Transverse colon (tissue), 4 donors: ENCODE data around the gene CCM2. TPM values are rescaled to one million over a fixed set of nuclear protein-coding genes. Genes with fewer than 3 reads are reported as not detected.

ENCODE experiments used
- DNase-seq: peaks from one replicate; pipeline ENCODE4 v3.0.0-alpha.2; 2019
- H3K27ac ChIP-seq, 4 donors: fragments of 200-600 bp; sonication (generic); 2 replicates each; pipeline ENCODE4 v1.5.1; 2016 to 2018; ENCODE audit warnings: inconsistent platforms in 4 of 4
- H3K27me3 ChIP-seq: fragments of 200-600 bp; sonication (generic); 2 replicates; pipeline ENCODE4 v1.5.1; 2017; ENCODE audit warnings: inconsistent platforms
- H3K36me3 ChIP-seq, 4 donors: fragments of 200-600 bp; sonication (generic); 2 replicates each; pipeline ENCODE4 v1.5.1; 2017 to 2019; ENCODE audit warnings: inconsistent platforms in 4 of 4
- H3K4me1 ChIP-seq, 4 donors: fragments of 200-600 bp; sonication (generic); 2 replicates each; pipeline ENCODE4 v1.5.1; 2017 to 2020; ENCODE audit warnings: inconsistent platforms in 4 of 4
- H3K4me3 ChIP-seq, 4 donors: fragments of 200-600 bp; sonication (generic); 1 replicate in 1 of 4; 2 replicates in 3 of 4; pipeline versions ENCODE4 v1.5.1 to v1.6.1; 2017 to 2019; ENCODE audit warnings: inconsistent platforms in 4 of 4
- H3K9me3 ChIP-seq, 2 donors: fragments of 200-600 bp; sonication (generic); 2 replicates each; pipeline ENCODE4 v1.5.1; 2017 to 2019; ENCODE audit warnings: inconsistent platforms in 2 of 2
- CTCF ChIP-seq, 5 experiments: fragments of 200-600 bp in 3 of 5; fragments of 450-650 bp in 2 of 5; sonication (generic) in 3 of 5; IDR thresholded peaks; 1 replicate in 2 of 5; 2 replicates in 3 of 5; pipeline ENCODE4 v1.5.1; 2016 to 2017; ENCODE audit warnings: antibody characterized with exemption in 5 of 5, inconsistent platforms in 3 of 5, mild to moderate bottlenecking in 2 of 5, moderate library complexity in 1 of 5
- EP300 ChIP-seq: sonication (generic); formaldehyde crosslinking; IDR thresholded peaks from one replicate; pipeline ENCODE4 v1.6.1; 2017; ENCODE audit warnings: antibody characterized with exemption, low read depth
- POLR2A ChIP-seq: fragments of 450-650 bp; IDR thresholded peaks from one replicate; pipeline ENCODE4 v1.6.1; 2016; ENCODE audit warnings: antibody characterized with exemption, mild to moderate bottlenecking, moderate library complexity
- POLR2AphosphoS5 ChIP-seq, 3 donors: sonication (generic); formaldehyde crosslinking; IDR thresholded peaks; one replicate each; pipeline ENCODE4 v1.6.1; 2016; ENCODE audit warnings: antibody characterized with exemption in 3 of 3
- WGBS, 2 donors: methylation state at CpG; one replicate each; pipeline ENCODE4 v1.1.5; 2018; ENCODE audit warnings: low coverage in 1 of 2; 5-methylcytosine and 5-hydroxymethylcytosine counted together
- in situ Hi-C, 4 donors: fragments of 200-750 bp; cut with MboI; loops; one replicate each; pipeline versions ENCODE4 v1.15.0 to v1.15.1; 2017; ENCODE audit warnings: low sequenced_read_pairs in 3 of 4, low pct_ligation_motif_present in 1 of 4, low pct_unique_long_range_greater_than_20kb in 1 of 4
- intact Hi-C: fragments of 100-400 bp; cut with DNase I; formaldehyde crosslinking; loops from one replicate; pipeline ENCODE4 v1.15.1; 2023; ENCODE audit warnings: low total_unique reads
- total RNA-seq, 4 donors: library from RNA; depleted of rRNA; stranded (reverse); fragments of >200 nt; gene quantifications; one replicate each; pipeline ENCODE4 v1.1.0, GENCODE V29; 2016

Gene CCM2
- total RNA-seq, 4 donors from 2014 or later, result 40.4 to 76.4 (median 47.8) TPM

- no peak for DNase-seq
- H3K27ac ChIP-seq, result peak overlapping the region in 3 of 4 donors; percentile 94 to 96 (median 96)
Measured at GRCh38 chr7:45001826-45002225, 1.8 kb downstream of the CCM2 start.

GRCh38 chr7:45003789-45004188, 3.8 kb downstream of the CCM2 start:
- WGBS, 2 donors, result 93 to 95% methylated on average over 4 of the region's 4 CpGs
- Histone ChIP-seq H3K27ac (no peak overlapping the region), H3K4me3 (no peak overlapping the region), H3K9me3 (no peaks in the 10 kb centered on the region), H3K27me3 (no peaks in the 10 kb centered on the region), H3K4me1 (peaks cover 6 to 21% (median 14%) of the 10 kb centered on the region in 4 donors), H3K36me3 (no peaks in the 10 kb centered on the region)
- no peak for DNase-seq
- in situ Hi-C loops, result no loop called here
- no peak for TF ChIP-seq EP300
- no peak for TF ChIP-seq CTCF (IDR thresholded peaks at IDR 0.05)
- no peak for TF ChIP-seq POLR2A
- no peak for TF ChIP-seq POLR2AphosphoS5 (IDR thresholded peaks at IDR 0.05)
- intact Hi-C loops, result no loop called here

More at GRCh38 chr7:45001826-45002225, 1.8 kb downstream of the CCM2 start:
- Histone ChIP-seq H3K36me3 (no peaks in the 10 kb centered on the region), H3K27me3 (no peaks in the 10 kb centered on the region), H3K9me3 (no peaks in the 10 kb centered on the region), H3K4me3 (no peak overlapping the region), H3K4me1 (peaks cover 6 to 27% (median 17%) of the 10 kb centered on the region in 4 donors)
- WGBS, 2 donors, result 39 to 57% methylated on average over 2 of the region's 2 CpGs
- in situ Hi-C loops (no loop called here), intact Hi-C loops (no loop called here)
- TF ChIP-seq POLR2A, result no peak
- TF ChIP-seq POLR2AphosphoS5 (IDR thresholded peaks at IDR 0.05), result no peak
- no peak for TF ChIP-seq EP300
- TF ChIP-seq CTCF (IDR thresholded peaks at IDR 0.05), result no peak

- intact Hi-C loops, result no loop called here
- in situ Hi-C loops, result no loop called here
- TF ChIP-seq POLR2AphosphoS5 (IDR thresholded peaks at IDR 0.05) (no peak), CTCF (IDR thresholded peaks at IDR 0.05) (no peak), EP300 (no peak)
- H3K36me3 ChIP-seq, result no peaks in the 10 kb centered on the region
- no peaks in the 10 kb centered on the region for H3K9me3 ChIP-seq
- H3K27ac ChIP-seq, result no peak overlapping the region
- peaks cover 0 to 2% (median under 1%) of the 10 kb centered on the region in 4 donors for H3K4me1 ChIP-seq
- no peaks in the 10 kb centered on the region for H3K27me3 ChIP-seq
- WGBS, 2 donors, result 92 to 94% methylated on average over 5 to 7 of the region's 7 CpGs
- no peak for DNase-seq
- no peak overlapping the region for H3K4me3 ChIP-seq
Measured at GRCh38 chr7:45007106-45007505, 7.1 kb downstream of the CCM2 start.

- intact Hi-C loops (no loop called here), in situ Hi-C loops (no loop called here)
- Histone ChIP-seq H3K9me3 (no peaks in the 10 kb centered on the region), H3K27me3 (no peaks in the 10 kb centered on the region), H3K27ac (no peak overlapping the region), H3K4me3 (no peak overlapping the region), H3K36me3 (no peaks in the 10 kb centered on the region), H3K4me1 (no peaks in the 10 kb centered on the region)
- WGBS, 2 donors, result 96 to 100% methylated on average over 6 to 7 of the region's 7 CpGs
- no peak for DNase-seq
- TF ChIP-seq EP300, result no peak
- TF ChIP-seq CTCF (IDR thresholded peaks at IDR 0.05), result no peak
- no peak for TF ChIP-seq POLR2A
- no peak for TF ChIP-seq POLR2AphosphoS5 (IDR thresholded peaks at IDR 0.05)
Measured at GRCh38 chr7:45007571-45008328, 7.7 kb downstream of the CCM2 start.
